NT2/D1 (cell line): ENCODE results near the gene MARCHF3.

ENCODE experiments used
- DNase-seq: peaks from one replicate; pipeline ENCODE4 v3.0.0-alpha.2; 2011; ENCODE audit warnings: low read depth, low spot score
- H3K27me3 ChIP-seq: 2 replicates; pipeline ENCODE4 v1.6.0; 2011; ENCODE audit warnings: mild to moderate bottlenecking; ENCODE audit not compliant: insufficient read length, insufficient read depth
- H3K36me3 ChIP-seq: 2 replicates; pipeline ENCODE4 v1.6.1; 2011; ENCODE audit warnings: mild to moderate bottlenecking, low read length, mixed read lengths; ENCODE audit not compliant: insufficient read depth, insufficient read length
- H3K4me1 ChIP-seq: 2 replicates; pipeline ENCODE4 v1.5.1; 2011; ENCODE audit not compliant: insufficient read depth, insufficient read length
- H3K4me3 ChIP-seq: 2 replicates; pipeline ENCODE4 v1.5.1; 2011; ENCODE audit warnings: low read depth; ENCODE audit not compliant: insufficient read length
- H3K9ac ChIP-seq: 2 replicates; pipeline ENCODE4 v1.6.0; 2011; ENCODE audit warnings: low read depth; ENCODE audit not compliant: insufficient read length
- H3K9me3 ChIP-seq: 2 replicates; pipeline ENCODE4 v1.5.1; 2011; ENCODE audit warnings: mild to moderate bottlenecking, low read length; ENCODE audit not compliant: insufficient read depth
- SUZ12 ChIP-seq: IDR thresholded peaks from 2 replicates; pipeline ENCODE4 v1.6.1; 2011; ENCODE audit not compliant: insufficient read length, insufficient read depth; ENCODE audit errors: extremely low read depth
- YY1 ChIP-seq: IDR thresholded peaks from 2 replicates; pipeline ENCODE4 v1.6.1; 2011; ENCODE audit not compliant: insufficient read length, insufficient read depth
- ZNF274 ChIP-seq: IDR thresholded peaks from 2 replicates; pipeline ENCODE4 v1.6.1; 2011; ENCODE audit warnings: mild to moderate bottlenecking, low read depth, low read length

Gene MARCHF3

DNA sequence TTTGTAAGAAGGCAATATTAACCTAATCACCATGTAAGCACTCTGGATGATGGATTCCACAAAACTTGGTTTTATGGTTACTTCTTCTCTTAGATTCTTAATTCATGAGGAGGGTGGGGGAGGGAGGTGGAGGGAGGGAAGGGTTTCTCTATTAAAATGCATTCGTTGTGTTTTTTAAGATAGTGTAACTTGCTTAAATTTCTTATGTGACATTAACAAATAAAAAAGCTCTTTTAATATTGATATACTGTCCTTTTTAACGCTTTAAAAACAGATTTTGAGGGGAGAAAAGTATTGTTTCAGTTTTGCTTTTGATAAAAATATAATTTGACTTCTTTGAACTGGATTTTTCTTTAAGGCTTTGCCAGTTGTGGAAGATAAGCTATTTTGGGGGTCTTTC is 193.6 kb downstream of the MARCHF3 start:
- DNase-seq: no peak
- Histone ChIP-seq H3K36me3 (peaks cover 34% of the 10 kb centered on the region), H3K4me3 (no peak overlapping the region), H3K4me1 (no peaks in the 10 kb centered on the region), H3K9me3 (no peaks in the 10 kb centered on the region), H3K27me3 (no peaks in the 10 kb centered on the region), H3K9ac (no peak overlapping the region)
- TF ChIP-seq SUZ12 (no peak), YY1 (no peak), ZNF274 (no peak)

DNA sequence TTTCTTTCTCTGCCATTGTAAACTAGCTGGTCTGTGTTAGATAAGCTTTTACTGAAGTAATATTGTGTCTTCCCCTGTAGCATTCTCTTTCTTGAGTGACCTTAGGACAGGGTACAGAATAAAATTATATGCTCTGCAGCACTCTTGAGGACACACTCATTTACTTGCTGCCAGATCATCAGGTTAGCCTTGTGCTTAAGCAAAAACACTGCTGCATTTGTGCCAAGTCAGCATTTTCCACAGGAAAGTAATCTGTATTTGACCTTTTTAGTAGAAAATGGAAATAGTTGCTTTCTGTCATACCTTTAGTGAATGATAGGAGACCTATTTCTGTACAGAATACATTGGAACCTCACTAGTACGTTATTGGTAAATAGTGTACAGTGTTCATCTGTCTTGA is 199.2 kb downstream of the MARCHF3 start:
- Histone ChIP-seq H3K9me3 (no peaks in the 10 kb centered on the region), H3K4me3 (no peak overlapping the region), H3K36me3 (peaks cover 66% of the 10 kb centered on the region), H3K4me1 (no peaks in the 10 kb centered on the region), H3K27me3 (no peaks in the 10 kb centered on the region), H3K9ac (no peak overlapping the region)
- no peak for DNase-seq
- no peak for TF ChIP-seq YY1
- TF ChIP-seq ZNF274: no peak
- no peak for TF ChIP-seq SUZ12

DNA sequence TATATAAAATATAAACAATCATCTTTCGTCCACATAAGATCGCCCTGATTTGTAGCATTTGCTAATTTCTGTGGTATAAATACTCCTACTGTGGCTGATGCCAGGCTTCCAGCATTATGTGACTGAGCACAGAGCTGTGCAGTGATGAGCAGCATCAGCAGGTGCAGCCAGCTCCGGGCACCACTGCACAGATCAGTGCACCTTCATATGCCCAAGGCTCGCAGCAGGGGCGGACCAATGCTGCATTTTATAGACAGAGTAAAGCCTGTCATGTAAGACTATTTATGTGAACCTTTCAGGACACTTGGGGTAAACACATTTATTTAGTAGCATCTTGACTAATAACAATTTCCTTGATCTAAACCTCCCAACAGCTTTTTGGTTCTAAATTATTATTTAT is 200.3 kb downstream of the MARCHF3 start:
- Histone ChIP-seq H3K27me3 (no peaks in the 10 kb centered on the region), H3K9ac (no peak overlapping the region), H3K4me1 (no peaks in the 10 kb centered on the region), H3K36me3 (peaks cover 72% of the 10 kb centered on the region), H3K4me3 (no peak overlapping the region), H3K9me3 (no peaks in the 10 kb centered on the region)
- TF ChIP-seq SUZ12 (no peak), ZNF274 (no peak), YY1 (no peak)
- DNase-seq: no peak

DNA sequence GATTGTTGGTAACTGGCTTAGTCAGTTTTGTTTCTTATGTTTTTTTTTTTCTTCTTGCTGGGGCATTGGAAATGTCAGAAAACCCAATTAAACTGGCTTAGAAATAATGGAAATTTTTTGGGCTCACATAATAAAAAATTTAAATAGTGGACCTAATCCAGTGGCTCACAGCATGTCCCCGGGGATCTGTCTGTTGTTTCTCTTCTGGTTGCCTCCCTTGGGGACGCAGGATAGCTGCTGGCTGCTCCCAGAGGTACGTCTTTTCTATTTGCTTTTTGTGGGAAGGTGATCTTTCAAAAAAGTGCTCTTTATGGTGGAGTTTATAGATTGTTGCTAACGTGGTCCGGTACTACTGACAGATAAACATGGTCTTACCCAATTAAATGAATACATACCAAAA is 201.3 kb downstream of the MARCHF3 start:
- no peak for DNase-seq
- Histone ChIP-seq H3K9ac (no peak overlapping the region), H3K27me3 (no peaks in the 10 kb centered on the region), H3K36me3 (peaks cover 68% of the 10 kb centered on the region), H3K4me1 (no peaks in the 10 kb centered on the region), H3K4me3 (no peak overlapping the region), H3K9me3 (no peaks in the 10 kb centered on the region)
- TF ChIP-seq ZNF274 (no peak), SUZ12 (no peak), YY1 (no peak)

DNA sequence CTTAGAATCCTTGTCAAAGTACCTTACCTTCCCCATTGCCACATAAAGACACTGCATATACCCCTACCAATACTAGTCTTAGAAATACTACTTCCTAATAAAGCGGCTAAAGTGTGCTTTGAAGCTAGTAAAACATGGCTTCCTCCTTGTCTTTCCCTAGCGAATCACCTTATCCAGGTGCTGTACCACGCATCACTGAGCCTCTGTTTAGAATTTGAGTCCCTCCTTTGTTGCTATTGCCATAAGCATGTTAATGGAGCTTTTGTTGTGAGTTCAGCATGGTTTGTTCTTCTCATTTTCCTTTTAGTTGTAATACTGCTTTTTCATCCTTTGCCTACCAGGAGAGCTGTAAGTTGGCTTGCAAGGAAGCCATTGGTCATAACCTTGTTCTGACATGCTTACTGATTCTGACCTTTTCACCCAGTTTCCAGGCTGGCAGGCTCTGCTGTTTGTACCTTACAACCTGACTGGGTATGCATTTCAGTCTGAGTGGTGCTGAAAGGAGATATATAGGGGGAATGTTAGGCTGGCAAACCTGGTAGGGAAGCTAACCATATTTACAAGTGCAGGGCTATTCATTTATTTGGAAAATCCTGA is 203.6 kb downstream of the MARCHF3 start:
- DNase-seq: no peak
- Histone ChIP-seq H3K9me3 (no peaks in the 10 kb centered on the region), H3K4me3 (no peak overlapping the region), H3K27me3 (no peaks in the 10 kb centered on the region), H3K9ac (no peak overlapping the region), H3K36me3 (peaks cover 60% of the 10 kb centered on the region), H3K4me1 (no peaks in the 10 kb centered on the region)
- TF ChIP-seq SUZ12 (no peak), YY1 (no peak), ZNF274 (no peak)

DNA sequence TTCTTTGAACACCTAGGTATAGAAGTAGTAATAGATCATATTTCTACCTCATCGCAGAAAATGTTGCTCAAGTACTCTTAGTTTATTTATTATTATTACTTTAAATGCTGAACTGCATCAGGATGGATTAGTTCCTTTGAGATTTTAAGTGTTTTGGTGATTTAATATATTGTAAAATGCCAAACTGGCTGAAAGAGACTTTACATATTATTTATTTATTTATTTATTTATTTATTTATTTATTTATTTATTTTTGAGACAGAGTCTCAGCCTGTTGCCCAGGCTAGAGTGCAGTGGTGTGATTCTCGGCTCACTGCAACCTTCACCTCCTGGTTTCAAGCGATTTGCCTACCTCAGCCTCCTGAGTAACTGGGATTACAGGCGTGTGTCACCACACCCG is 211.1 kb downstream of the MARCHF3 start:
- Histone ChIP-seq H3K36me3 (peaks cover 61% of the 10 kb centered on the region), H3K9ac (no peak overlapping the region), H3K9me3 (no peaks in the 10 kb centered on the region), H3K27me3 (no peaks in the 10 kb centered on the region), H3K4me3 (no peak overlapping the region), H3K4me1 (no peaks in the 10 kb centered on the region)
- no peak for DNase-seq
- no peak for TF ChIP-seq SUZ12
- no peak for TF ChIP-seq YY1

DNA sequence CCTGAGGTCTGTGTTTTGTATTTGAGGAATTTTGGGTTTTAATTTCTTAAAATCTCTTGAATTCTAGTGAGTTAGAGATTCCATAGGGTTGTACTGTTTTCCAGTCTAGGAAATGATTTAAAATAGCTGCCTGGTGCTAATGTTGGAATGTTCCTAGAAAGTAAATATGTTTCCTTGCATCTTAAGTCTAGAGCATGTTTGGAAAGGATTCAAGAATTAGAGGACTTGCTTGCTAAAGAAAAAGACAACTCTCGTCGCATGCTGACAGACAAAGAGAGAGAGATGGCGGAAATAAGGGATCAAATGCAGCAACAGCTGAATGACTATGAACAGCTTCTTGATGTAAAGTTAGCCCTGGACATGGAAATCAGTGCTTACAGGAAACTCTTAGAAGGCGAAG is 211.6 kb downstream of the MARCHF3 start:
- Histone ChIP-seq H3K4me3 (no peak overlapping the region), H3K4me1 (no peaks in the 10 kb centered on the region), H3K9me3 (no peaks in the 10 kb centered on the region), H3K9ac (no peak overlapping the region), H3K27me3 (no peaks in the 10 kb centered on the region), H3K36me3 (peaks cover 62% of the 10 kb centered on the region)
- TF ChIP-seq SUZ12 (no peak), YY1 (no peak), ZNF274 (no peak)
- no peak for DNase-seq
